ENCODE results near the gene CAB39.

The CAB39 gene

GRCh38 chr2:230731512-230731911 lies 18.9 kb downstream of the CAB39 start:
- no peak for TF ChIP-seq CTCF (conservative IDR thresholded peaks at IDR 0.05; ENCODE audit: low read depth, low read length)
- no peak overlapping the region for H3K4me3 ChIP-seq (IDR thresholded peaks at IDR 0.05; ENCODE audit: insufficient read depth, low read depth, low read length)
- H3K27me3 ChIP-seq (ENCODE audit: insufficient read depth, low read depth), result no peaks in the 10 kb centered on the region
- H3K4me1 ChIP-seq (ENCODE audit: low read depth, poor library complexity, severe bottlenecking), result peaks cover 7% of the 10 kb centered on the region
- no peak overlapping the region for H3K27ac ChIP-seq
- H3K9ac ChIP-seq, result no peak overlapping the region
- H2AFZ ChIP-seq (ENCODE audit: low read depth), result no peak overlapping the region
- H4K20me1 ChIP-seq (ENCODE audit: insufficient read depth), result no peaks in the 10 kb centered on the region
- H3K4me2 ChIP-seq, result no peak overlapping the region
- no peaks in the 10 kb centered on the region for H3K36me3 ChIP-seq (ENCODE audit: insufficient read depth)
- peaks cover 50% of the 10 kb centered on the region for H3K79me2 ChIP-seq (ENCODE audit: insufficient read depth, low read depth)

- no peak overlapping the region for H3K4me2 ChIP-seq
- no peak overlapping the region for H3K9ac ChIP-seq
- H3K27ac ChIP-seq, result no peak overlapping the region
- H3K79me2 ChIP-seq (ENCODE audit: insufficient read depth, low read depth), result peaks cover 65% of the 10 kb centered on the region
- no peak overlapping the region for H2AFZ ChIP-seq (ENCODE audit: low read depth)
- no peak overlapping the region for H3K4me3 ChIP-seq (IDR thresholded peaks at IDR 0.05; ENCODE audit: insufficient read depth, low read depth, low read length)
- no peaks in the 10 kb centered on the region for H4K20me1 ChIP-seq (ENCODE audit: insufficient read depth)
- peaks cover 22% of the 10 kb centered on the region for H3K4me1 ChIP-seq (ENCODE audit: low read depth, poor library complexity, severe bottlenecking)
- no peak for TF ChIP-seq CTCF (conservative IDR thresholded peaks at IDR 0.05; ENCODE audit: low read depth, low read length)
- H3K27me3 ChIP-seq (ENCODE audit: insufficient read depth, low read depth), result no peaks in the 10 kb centered on the region
- H3K36me3 ChIP-seq (ENCODE audit: insufficient read depth), result no peaks in the 10 kb centered on the region
Observed at GRCh38 chr2:230732914-230733401, 20.3 kb downstream of the CAB39 start.

- no peak overlapping the region for H3K4me3 ChIP-seq (IDR thresholded peaks at IDR 0.05; ENCODE audit: insufficient read depth, low read depth, low read length)
- H3K27me3 ChIP-seq (ENCODE audit: insufficient read depth, low read depth), result no peaks in the 10 kb centered on the region
- no peak overlapping the region for H3K27ac ChIP-seq
- no peaks in the 10 kb centered on the region for H4K20me1 ChIP-seq (ENCODE audit: insufficient read depth)
- no peaks in the 10 kb centered on the region for H3K36me3 ChIP-seq (ENCODE audit: insufficient read depth)
- no peak overlapping the region for H3K9ac ChIP-seq
- H2AFZ ChIP-seq (ENCODE audit: low read depth), result no peak overlapping the region
- H3K4me2 ChIP-seq, result no peak overlapping the region
- TF ChIP-seq CTCF (conservative IDR thresholded peaks at IDR 0.05; ENCODE audit: low read depth, low read length), result no peak
- H3K79me2 ChIP-seq (ENCODE audit: insufficient read depth, low read depth), result peaks cover 74% of the 10 kb centered on the region
- peaks cover 37% of the 10 kb centered on the region for H3K4me1 ChIP-seq (ENCODE audit: low read depth, poor library complexity, severe bottlenecking)
Observed at GRCh38 chr2:230734247-230735175, 21.9 kb downstream of the CAB39 start.

GRCh38 chr2:230735884-230736283 lies 23.2 kb downstream of the CAB39 start:
- Histone ChIP-seq H3K36me3 (ENCODE audit: insufficient read depth) (no peaks in the 10 kb centered on the region), H3K9ac (no peak overlapping the region), H3K79me2 (ENCODE audit: insufficient read depth, low read depth) (peaks cover 71% of the 10 kb centered on the region), H2AFZ (ENCODE audit: low read depth) (no peak overlapping the region), H3K27me3 (ENCODE audit: insufficient read depth, low read depth) (no peaks in the 10 kb centered on the region), H3K4me2 (no peak overlapping the region), H3K4me1 (ENCODE audit: low read depth, poor library complexity, severe bottlenecking) (peaks cover 38% of the 10 kb centered on the region), H4K20me1 (ENCODE audit: insufficient read depth) (no peaks in the 10 kb centered on the region), H3K4me3 (IDR thresholded peaks at IDR 0.05; ENCODE audit: insufficient read depth, low read depth, low read length) (no peak overlapping the region), H3K27ac (no peak overlapping the region)
- TF ChIP-seq CTCF (conservative IDR thresholded peaks at IDR 0.05; ENCODE audit: low read depth, low read length), result no peak
